ENCODE measurements around the gene NCAN.

The NCAN gene

DNA sequence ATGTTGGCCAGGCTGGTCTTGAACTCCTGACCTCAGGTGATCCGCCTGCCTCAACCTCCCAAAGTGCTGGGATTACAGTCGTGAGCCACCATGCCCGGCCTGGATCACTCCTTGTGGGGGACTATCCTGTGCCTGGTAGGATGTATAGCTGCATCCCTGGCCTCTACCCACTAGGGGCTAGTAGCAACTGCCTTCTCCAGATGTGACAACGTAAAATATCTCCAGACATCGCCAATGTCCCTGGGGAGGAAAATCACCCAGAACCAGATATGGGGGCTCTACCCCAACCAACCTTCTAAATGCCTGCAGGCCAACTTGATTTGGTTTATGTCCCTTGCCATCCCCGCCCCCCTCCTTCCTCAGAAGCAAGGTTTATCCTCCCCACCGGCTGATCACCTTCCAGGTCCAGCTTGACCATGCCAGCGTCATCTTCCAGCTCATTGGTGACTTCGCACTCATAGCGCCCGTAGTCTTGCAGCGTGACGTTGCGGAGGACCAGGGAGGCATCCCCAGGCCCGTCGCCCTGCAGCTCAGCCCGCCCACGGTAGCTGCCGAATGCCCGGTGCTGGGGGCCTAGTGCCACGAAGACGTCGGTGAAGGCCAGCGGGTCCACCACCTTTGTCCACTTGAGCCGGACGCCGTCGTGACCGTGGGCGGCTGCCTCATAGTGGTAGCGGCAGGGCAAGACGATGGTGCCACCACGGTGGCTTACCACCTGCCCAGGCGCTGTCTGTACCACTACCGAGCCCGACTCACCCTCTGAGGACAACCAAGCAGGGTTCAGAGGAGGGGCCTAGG is 48.9 kb downstream of the NCAN start:
- no peak for DNase-seq (ENCODE audit: low read depth)

DNA sequence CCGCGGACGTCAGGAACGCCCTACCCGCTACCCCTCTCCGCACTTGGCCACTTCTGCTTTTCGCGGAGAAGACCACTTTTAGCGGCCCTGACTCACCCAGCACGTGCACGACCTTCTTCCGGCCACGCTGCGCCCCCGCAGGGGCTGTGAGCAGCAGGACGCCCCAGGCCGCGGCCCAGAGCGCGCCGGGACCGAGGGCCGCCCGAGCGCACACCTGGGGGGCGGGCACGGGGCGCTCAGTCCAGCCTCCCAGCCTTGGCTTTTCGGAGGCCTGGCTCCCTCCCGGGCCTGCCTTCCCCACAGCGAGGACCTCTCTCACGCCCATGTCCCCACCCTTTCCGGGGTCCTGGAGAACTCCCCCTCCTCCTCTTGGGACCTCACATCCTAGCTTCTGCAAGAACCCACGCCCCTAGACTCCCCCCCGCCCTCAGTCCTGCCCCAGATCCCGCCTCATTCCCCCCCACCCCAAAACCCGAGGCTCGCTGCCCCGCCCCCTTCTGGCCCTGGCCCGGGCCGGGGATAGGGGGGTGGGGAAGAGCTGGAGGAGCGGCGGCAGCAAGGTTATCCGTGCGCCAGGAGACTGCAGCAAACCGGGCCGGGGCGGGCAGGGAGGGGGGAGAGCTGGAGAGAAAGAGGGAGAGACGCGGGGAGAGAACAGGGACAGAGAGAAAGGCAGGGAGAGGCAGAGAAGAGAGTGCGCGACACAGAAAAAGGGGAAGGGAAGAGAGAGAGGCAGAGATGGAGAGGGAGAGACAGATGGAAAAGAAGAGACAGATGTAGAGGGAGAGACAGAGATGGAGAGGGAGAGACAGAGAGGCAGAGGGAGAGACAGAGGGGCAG is 49.8 kb downstream of the NCAN start:
- no peak for DNase-seq (ENCODE audit: low read depth)

DNA sequence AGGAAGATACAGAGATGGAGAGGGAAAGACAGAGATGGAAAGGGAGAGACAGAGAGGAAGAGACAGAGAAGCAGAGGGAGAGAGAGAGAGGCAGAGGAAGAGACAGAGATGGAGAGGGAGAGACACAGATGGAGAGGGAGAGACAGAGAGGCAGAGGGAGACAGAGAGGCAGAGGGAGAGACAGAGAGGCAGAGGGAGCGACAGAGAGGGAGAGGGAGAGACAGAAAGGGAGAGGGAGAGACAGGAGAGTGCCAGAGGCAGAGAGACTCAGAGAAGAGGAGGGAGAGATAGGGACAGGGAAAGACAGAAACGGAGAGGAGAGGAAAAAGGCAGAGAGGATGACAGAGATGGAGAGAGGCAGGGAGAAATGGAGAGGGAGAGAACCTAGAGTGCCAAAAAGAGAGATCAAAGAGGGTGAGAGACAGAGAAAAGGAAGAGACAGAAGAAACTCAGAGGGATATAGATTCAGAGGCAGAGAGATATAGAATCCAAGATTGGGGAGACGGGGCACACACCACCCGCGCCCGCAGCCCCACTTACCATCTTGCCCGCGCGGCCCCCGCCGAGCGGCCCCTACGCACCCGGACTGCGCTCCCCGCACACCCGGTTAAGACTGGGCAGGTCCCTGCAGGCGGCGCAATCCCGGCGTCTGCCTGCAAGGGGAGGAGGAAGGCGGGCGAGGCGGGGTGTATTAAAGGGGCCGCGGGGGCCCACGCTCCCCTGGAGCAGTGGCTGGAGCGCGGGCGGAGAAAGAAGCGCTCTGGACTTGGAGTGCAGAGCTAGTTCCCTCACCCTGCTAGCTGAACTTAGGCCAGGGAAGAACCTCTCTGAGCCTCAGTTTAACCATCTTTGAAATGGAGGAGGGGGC is 50.7 kb downstream of the NCAN start:
- DNase-seq (ENCODE audit: low read depth) = no peak

- DNase-seq (ENCODE audit: low read depth) = no peak
Measured at GRCh38 chr19:19263886-19264487, 52.2 kb downstream of the NCAN start.

- DNase-seq (ENCODE audit: low read depth) = no peak
Measured at GRCh38 chr19:19267305-19267704, 55.5 kb downstream of the NCAN start.

GRCh38 chr19:19268453-19269385 is 57.0 kb downstream of the NCAN start:
- no peak for DNase-seq (ENCODE audit: low read depth)

- no peak for DNase-seq (ENCODE audit: low read depth)
Measured at GRCh38 chr19:19269952-19270694, 58.4 kb downstream of the NCAN start.

DNA sequence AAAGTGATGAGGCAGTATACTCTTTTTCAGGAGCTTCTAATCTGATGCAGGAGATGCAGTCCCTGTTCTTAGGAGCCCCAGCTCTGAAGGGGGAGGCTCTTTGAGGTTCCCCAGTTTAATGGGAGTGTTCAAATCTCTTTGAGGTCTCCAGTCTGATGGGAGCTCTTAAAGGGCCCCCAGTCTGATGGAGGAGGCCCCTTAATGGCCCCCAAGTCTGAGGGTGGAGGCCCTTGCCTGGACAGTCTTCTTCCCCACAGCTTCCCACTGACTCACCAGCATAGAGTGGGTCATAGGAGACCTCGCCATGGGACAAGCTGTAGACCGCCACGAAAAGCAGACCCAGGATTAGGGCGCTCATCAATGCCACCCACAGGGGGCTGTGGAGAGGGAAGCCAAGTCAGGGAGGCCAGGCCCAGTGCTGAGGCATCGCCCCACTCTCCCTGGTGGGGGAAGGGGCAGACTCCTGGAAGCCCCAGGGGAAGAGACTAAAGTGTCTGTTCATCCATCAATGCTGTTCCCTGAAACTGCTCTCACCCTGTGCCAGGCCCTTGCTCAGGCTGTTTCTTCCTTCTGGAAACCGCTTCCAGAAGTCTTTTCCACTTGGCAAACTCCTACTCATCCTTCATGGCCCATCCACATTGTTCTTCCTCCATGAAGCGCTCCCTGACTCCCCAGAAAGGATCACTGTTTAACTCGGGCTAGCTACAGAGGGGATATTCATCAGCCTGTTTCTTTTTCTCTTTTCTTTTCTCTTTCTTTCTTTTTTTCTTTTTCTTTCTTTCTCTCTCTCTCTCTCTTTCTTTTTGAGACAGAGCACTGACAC is 59.2 kb downstream of the NCAN start:
- DNase-seq (ENCODE audit: low read depth) = no peak

DNA sequence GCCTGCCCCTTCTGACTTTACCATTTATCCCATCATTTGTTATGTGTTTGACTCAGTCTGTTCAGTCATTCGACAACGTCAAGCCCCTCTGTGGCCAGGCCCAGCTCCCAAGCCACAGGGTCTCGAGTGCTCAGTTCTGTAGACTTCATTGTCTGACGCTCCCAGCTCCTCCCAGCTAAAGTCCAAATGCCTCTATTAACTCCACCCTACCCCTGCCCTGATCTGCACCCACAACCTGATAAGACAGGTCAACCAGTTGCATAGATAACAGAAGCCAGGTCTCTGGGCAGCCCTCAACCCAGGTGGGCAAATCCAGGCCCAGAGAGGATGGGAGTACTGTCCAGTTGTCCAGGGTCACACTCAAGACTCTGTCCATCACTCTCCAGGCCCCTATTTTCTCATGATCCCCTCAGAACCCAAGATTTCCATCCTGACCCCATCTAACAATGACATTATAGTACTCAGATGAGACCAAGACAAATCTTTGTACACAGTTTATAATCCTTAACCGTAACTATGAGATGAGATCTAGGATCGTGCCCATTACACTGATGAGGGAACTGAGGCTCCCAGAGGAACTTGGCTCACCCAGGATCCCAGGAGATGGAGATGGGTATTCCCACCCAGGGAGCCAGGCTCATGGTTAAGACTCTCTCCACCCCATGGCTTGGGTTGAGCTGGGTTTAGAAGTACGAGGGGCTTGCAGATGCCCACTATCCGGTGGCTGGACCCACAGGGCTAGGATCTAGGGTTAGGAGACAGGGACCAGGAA is 60.3 kb downstream of the NCAN start:
- no peak for DNase-seq (ENCODE audit: low read depth)

- DNase-seq (ENCODE audit: low read depth) = no peak
Measured at GRCh38 chr19:19274146-19274545, 62.4 kb downstream of the NCAN start.

GRCh38 chr19:19274716-19275565 is 63.2 kb downstream of the NCAN start:
- DNase-seq (ENCODE audit: low read depth) = no peak

GRCh38 chr19:19276386-19276785 is 64.6 kb downstream of the NCAN start:
- no peak for DNase-seq (ENCODE audit: low read depth)

DNA sequence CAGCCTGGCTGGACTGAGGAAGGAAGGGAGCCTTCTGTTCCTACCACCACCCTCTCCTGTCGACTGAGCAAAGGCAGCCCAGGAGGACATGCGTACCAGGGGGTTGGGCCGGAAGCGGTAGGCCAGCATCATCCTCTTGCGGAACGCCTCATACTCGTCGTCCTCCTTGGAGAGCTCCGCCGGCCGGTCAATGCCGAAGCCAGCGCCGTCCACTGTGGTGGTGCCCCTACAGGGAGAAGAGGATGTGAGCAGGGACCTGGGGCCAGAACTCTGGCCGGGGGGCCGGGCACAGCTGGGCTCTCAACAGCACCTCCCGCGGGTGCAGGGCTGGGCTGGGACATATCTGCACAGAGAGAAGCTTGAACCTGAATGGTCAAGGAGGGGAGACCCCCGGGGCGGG is 65.1 kb downstream of the NCAN start:
- DNase-seq (ENCODE audit: low read depth) = no peak

GRCh38 chr19:19278315-19278714 is 66.6 kb downstream of the NCAN start:
- no peak for DNase-seq (ENCODE audit: low read depth)

DNA sequence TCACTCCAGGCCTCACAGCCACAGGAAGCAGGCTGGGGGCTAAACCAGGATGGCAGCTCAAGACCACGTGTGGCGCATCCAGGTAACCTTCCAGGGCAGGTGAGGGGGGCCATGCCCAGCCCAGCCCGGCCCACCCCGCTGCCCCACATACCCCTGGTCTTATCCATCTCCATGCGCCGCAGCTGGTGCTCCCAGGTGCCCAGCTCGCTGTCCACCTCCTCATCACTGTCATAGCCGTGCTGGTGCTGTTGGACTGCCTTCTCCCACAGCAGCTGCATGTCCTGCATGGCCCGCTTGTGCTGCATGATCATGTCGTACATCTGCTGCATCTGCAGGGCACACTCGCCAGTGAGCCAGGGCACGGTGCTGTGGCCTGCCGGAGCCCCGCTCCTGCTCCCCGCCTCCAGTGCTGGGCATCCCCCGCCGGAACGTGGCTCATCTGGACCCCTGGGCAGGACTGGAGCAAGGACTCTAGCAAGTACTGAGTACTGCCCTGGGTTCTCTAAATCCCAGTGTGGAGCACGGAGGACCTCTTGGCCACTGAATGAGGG is 67.4 kb downstream of the NCAN start:
- DNase-seq (ENCODE audit: low read depth) = no peak

- DNase-seq (ENCODE audit: low read depth) = no peak
Measured at GRCh38 chr19:19279853-19280252, 68.1 kb downstream of the NCAN start.

GRCh38 chr19:19280561-19280960 is 68.8 kb downstream of the NCAN start:
- no peak for DNase-seq (ENCODE audit: low read depth)
